Spleen (tissue), 7 donors: ENCODE results near the gene DNAJB1.

Experiments
- CTCF ChIP-seq, 11 experiments: fragments of 200-600 bp in 7 of 11; fragments of 450-650 bp in 4 of 11; sonication (generic) in 4 of 11; IDR thresholded peaks in 8 of 11; conservative IDR thresholded peaks in 3 of 11; 1 replicate in 7 of 11; 2 replicates in 4 of 11; pipeline versions ENCODE4 v1.4.0 to v1.8.0; 2016 to 2021; ENCODE audit warnings: antibody characterized with exemption in 11 of 11, inconsistent platforms in 4 of 11, mild to moderate bottlenecking in 1 of 11
- POLR2A ChIP-seq, 3 donors: fragments of 450-650 bp; IDR thresholded peaks; one replicate each; pipeline ENCODE4 v1.5.1; 2017; ENCODE audit warnings: antibody characterized with exemption in 3 of 3, mild to moderate bottlenecking in 1 of 3
- POLR2AphosphoS5 ChIP-seq, 3 donors: sonication (generic); formaldehyde crosslinking; IDR thresholded peaks; one replicate each; pipeline ENCODE4 v1.5.1; 2017; ENCODE audit warnings: antibody characterized with exemption in 3 of 3
- donor health status: DM: no; HTN: no; CAD: no; lungs with moderate emphysema.
- donor health status: DM: no; HTN: no; CAD: no.
- donor health status: DM: no; HTN: no; CAD: no.

- TF ChIP-seq POLR2A (IDR thresholded peaks at IDR 0.05) (no peak), POLR2AphosphoS5 (IDR thresholded peaks at IDR 0.05) (no peak), CTCF (IDR thresholded peaks at IDR 0.05 in 8 of 11, conservative IDR thresholded peaks at IDR 0.05 in 3 of 11) (no peak)
These were observed 25.4 kb downstream of the DNAJB1 start for GRCh38 chr19:14492756-14493337.
